Pancreas (tissue), 10 donors: ENCODE measurements around the gene LBX1. TPM values are rescaled to one million over a fixed set of nuclear protein-coding genes. Genes with fewer than 3 reads are reported as not detected.

Source experiments
- ATAC-seq, 4 donors: fragments of 200-7000 bp; cut with Tn5 transposase; one replicate each; pipeline versions ENCODE4 v1.8.0 to v1.9.1; 2020; ENCODE audit warnings: mild to moderate bottlenecking in 4 of 4, moderate library complexity in 4 of 4
- DNase-seq, 6 donors: peaks; one replicate each; pipeline ENCODE4 v3.0.0-alpha.2; 2020
- FAIRE-seq: peaks from 2 replicates; lab custom pipeline; 2012; peaks lifted over from hg19 to GRCh38; lab: Jason Lieb, UNC
- H3K27ac ChIP-seq, 4 donors: fragments of 200-600 bp; sonication (generic); 1 replicate in 3 of 4; 2 replicates in 1 of 4; pipeline versions ENCODE4 v1.5.0 to v1.8.0; 2020
- H3K27me3 ChIP-seq, 4 donors: fragments of 200-600 bp; one replicate each; pipeline ENCODE4 v1.8.0; 2021
- H3K36me3 ChIP-seq, 3 donors: fragments of 200-600 bp; sonication (generic) in 1 of 3; one replicate each; pipeline versions ENCODE4 v1.5.0 to v1.8.0; 2020 to 2021
- H3K4me1 ChIP-seq, 3 donors: fragments of 200-600 bp; one replicate each; pipeline ENCODE4 v1.8.0; 2021
- H3K4me3 ChIP-seq, 4 donors: fragments of 200-600 bp; sonication (generic) in 2 of 4; one replicate each; pipeline versions ENCODE4 v1.5.0 to v1.8.0; 2020 to 2021
- H3K9me3 ChIP-seq, 4 donors: fragments of 200-600 bp; one replicate each; pipeline ENCODE4 v1.8.0; 2021
- WGBS, 2 donors: extraction: QIAGEN DNeasy Blood & Tissue Kit; methylation state at CpG; one replicate each; pipeline ENCODE4 v1.1.7; 2013; 5-methylcytosine and 5-hydroxymethylcytosine counted together
- intact Hi-C, 3 donors: fragments of 100-400 bp; cut with DNase I; formaldehyde crosslinking; loops; one replicate each; pipeline versions ENCODE4 v1.11.1 to v1.14.2; 2022
- polyA plus RNA-seq, 2 donors: library from polyadenylated mRNA; stranded (reverse); fragments of 200-250 nt; gene quantifications; one replicate each; pipeline ENCODE4 v1.2.3, GENCODE V29; 2013
- total RNA-seq, 6 donors: library from RNA; stranded (reverse); fragmentation: NEBNext Ultra II Directional in 4 of 6; extraction: Animal tissue kit (Norgen Biotek cat#: 25700) in 4 of 6; gene quantifications; one replicate each; pipeline versions ENCODE4 v1.2.1 to v1.2.4, GENCODE V29; 2021 to 2023
- TF ChIP-seq, protein P1 (sequence below), 4 donors: fragments of 200-600 bp; sonication (generic) in 3 of 4; IDR thresholded peaks; one replicate each; pipeline versions ENCODE4 v1.5.0 to v1.8.0; 2021; ENCODE audit warnings: antibody characterized with exemption in 4 of 4
- donor health status: healthy with polysubstance abuse.
- donor health status: DM: no; HTN: no; CAD: no; lungs with moderate emphysema.
- donor health status: DM: no; HTN: no; CAD: no.
- donor health status: control.
- donor health status: control.
- donor health status: Bipolar disorder and iron deficiency.
- donor health status: DM: yes; HTN: yes; CAD: no.
- donor health status: DM: no; HTN: no; CAD: no.
- donor health status: DM: no; HTN: no; CAD: no.
- donor health status: DM: yes; HTN: yes; CAD: no.

The LBX1 gene
- total and polyA plus RNA-seq, 8 donors = not detected

DNA sequence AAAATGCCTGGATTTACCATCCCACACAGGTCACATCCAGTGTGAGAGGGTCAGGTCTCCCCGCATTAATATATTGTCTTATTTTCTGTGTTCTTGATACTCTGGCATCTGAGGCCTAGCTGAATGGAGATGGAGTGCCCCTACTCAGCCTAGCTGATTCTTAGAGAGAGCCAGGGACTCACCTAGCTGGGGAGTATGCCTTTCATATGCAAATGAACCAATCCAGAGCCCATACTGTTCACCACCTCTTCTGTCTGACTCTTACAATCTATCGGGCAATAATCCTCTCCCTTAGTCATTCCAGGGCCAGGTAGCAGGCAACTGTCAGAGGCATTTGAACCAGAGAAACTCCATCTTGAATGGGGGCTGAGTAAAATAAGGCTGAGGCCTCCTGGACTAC lies 46.3 kb downstream of the LBX1 start:
- 77 to 78% methylated on average over 2 of the region's 2 CpGs for WGBS, 2 donors

More for the DNA sequence above, 46.3 kb downstream of the LBX1 start:
- Histone ChIP-seq H3K9me3 (no peaks in the 10 kb centered on the region), H3K4me3 (no peak overlapping the region), H3K27me3 (no peaks in the 10 kb centered on the region), H3K36me3 (no peaks in the 10 kb centered on the region), H3K4me1 (no peaks in the 10 kb centered on the region), H3K27ac (no peak overlapping the region)
- ATAC-seq (no peak), DNase-seq (no peak), FAIRE-seq (no peak)
- intact Hi-C loops = no loop called here
- TF ChIP-seq, protein P1, sequence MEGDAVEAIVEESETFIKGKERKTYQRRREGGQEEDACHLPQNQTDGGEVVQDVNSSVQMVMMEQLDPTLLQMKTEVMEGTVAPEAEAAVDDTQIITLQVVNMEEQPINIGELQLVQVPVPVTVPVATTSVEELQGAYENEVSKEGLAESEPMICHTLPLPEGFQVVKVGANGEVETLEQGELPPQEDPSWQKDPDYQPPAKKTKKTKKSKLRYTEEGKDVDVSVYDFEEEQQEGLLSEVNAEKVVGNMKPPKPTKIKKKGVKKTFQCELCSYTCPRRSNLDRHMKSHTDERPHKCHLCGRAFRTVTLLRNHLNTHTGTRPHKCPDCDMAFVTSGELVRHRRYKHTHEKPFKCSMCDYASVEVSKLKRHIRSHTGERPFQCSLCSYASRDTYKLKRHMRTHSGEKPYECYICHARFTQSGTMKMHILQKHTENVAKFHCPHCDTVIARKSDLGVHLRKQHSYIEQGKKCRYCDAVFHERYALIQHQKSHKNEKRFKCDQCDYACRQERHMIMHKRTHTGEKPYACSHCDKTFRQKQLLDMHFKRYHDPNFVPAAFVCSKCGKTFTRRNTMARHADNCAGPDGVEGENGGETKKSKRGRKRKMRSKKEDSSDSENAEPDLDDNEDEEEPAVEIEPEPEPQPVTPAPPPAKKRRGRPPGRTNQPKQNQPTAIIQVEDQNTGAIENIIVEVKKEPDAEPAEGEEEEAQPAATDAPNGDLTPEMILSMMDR (IDR thresholded peaks at IDR 0.05) = no peak

Other genes starting within 250 kb of the LBX1 start
- gene MRPL43, start 242.0 kb downstream of the LBX1 start, total RNA-seq = 10 to 100 TPM; 31.0 to 49.3 (median 36.2) TPM
- gene MRPL43, start 242.0 kb downstream of the LBX1 start, polyA plus RNA-seq = 10 to 100 TPM; 67.7 to 93.5 TPM
- 1 to 10 TPM; 1.7 to 5.4 (median 3.8) TPM for gene TWNK, start 241.9 kb downstream of the LBX1 start, total RNA-seq
- 1 to 10 TPM; 3.1 to 3.2 TPM for gene TWNK, start 241.9 kb downstream of the LBX1 start, polyA plus RNA-seq
- 10 to 100 TPM; 10.5 to 26.5 (median 14.4) TPM for gene LZTS2, start 229.7 kb downstream of the LBX1 start, total RNA-seq
- gene LZTS2, start 229.7 kb downstream of the LBX1 start, polyA plus RNA-seq = 10 to 100 TPM; 41.1 to 52.2 TPM
- gene PDZD7, start 198.3 kb downstream of the LBX1 start, total RNA-seq = under 1 TPM; 0.18 to 0.49 (median 0.27) TPM
- under 1 TPM; 0.89 to 0.99 TPM for gene PDZD7, start 198.3 kb downstream of the LBX1 start, polyA plus RNA-seq
- gene SFXN3, start 198.2 kb downstream of the LBX1 start, total RNA-seq = 10 to 100 TPM in 5 of 6 donors, 1 to 10 TPM in 1; 8.2 to 33.5 (median 13.8) TPM
- gene SFXN3, start 198.2 kb downstream of the LBX1 start, polyA plus RNA-seq = 10 to 100 TPM; 19.2 to 19.3 TPM
- 1 to 10 TPM in 2 of 6 donors, under 1 TPM in 4; 0.19 to 1.5 (median 0.67) TPM for gene KAZALD1, start 167.5 kb downstream of the LBX1 start, total RNA-seq
- 1 to 10 TPM; 1.3 to 1.6 TPM for gene KAZALD1, start 167.5 kb downstream of the LBX1 start, polyA plus RNA-seq
- not detected for gene TLX1, start 98.2 kb downstream of the LBX1 start, total RNA-seq
- under 1 TPM; 0.11 to 0.19 TPM for gene TLX1, start 98.2 kb downstream of the LBX1 start, polyA plus RNA-seq
- gene BTRC, start 124.7 kb upstream of the LBX1 start, total RNA-seq = 10 to 100 TPM in 2 of 6 donors, 1 to 10 TPM in 4; 8.0 to 16.4 (median 9.4) TPM
- gene BTRC, start 124.7 kb upstream of the LBX1 start, polyA plus RNA-seq = 1 to 10 TPM; 4.3 to 5.1 TPM